ENCODE data around the gene MRPL32. TPM values are rescaled to one million over a fixed set of nuclear protein-coding genes. Genes with fewer than 3 reads are reported as not detected.

MRPL32 gene
- total RNA-seq, 1 experiment from 2014 or later, result 52.8 TPM

- no peaks in the 10 kb centered on the region for H3K27me3 ChIP-seq (ENCODE audit: control insufficient read depth, insufficient read depth, low read length)
- no peaks in the 10 kb centered on the region for H3K9me3 ChIP-seq (ENCODE audit: control insufficient read depth, insufficient read depth, low read depth, low read length)
- DNase-seq (ENCODE audit: low read depth, low spot score), result no peak
- POLR2A ChIA-PET, result interaction anchor here (0.6 kb wide), 1 partner anchor 534 kb away, joined by 4 read pairs; no protein-coding TSS in a partner anchor
- intact Hi-C loops (cut with micrococcal nuclease; ENCODE audit: unreplicated experiment) (no loop called here), in situ Hi-C loops (cut with HindIII; ENCODE audit: low pct_unique_long_range_greater_than_20kb, low sequenced_read_pairs) (no loop called here)
- H3K4me1 ChIP-seq (ENCODE audit: control insufficient read depth, insufficient read depth, low read length), result peaks cover 27% of the 10 kb centered on the region
- peaks cover 35% of the 10 kb centered on the region for H3K36me3 ChIP-seq (ENCODE audit: control insufficient read depth, insufficient read depth, low read length)
- no TSS peak for BruUV-seq (replicated peaks)
- peak overlapping the region; percentile 94 to 95 for H3K4me3 ChIP-seq (ENCODE audit: low read depth in 2 of 2, low read length in 2 of 2)
- no peak for ATAC-seq
- peak overlapping the region; percentile 97 for H3K27ac ChIP-seq (ENCODE audit: low read length)
- TF ChIP-seq TCF7L2 (IDR thresholded peaks at IDR 0.05; ENCODE audit: low read depth, low read length) (no peak), SIN3A (IDR thresholded peaks at IDR 0.05; ENCODE audit: borderline replicate concordance, insufficient read depth, low read depth, low read length) (no peak), CTCF (IDR thresholded peaks at IDR 0.05) (no peak), POLR2AphosphoS5 (IDR thresholded peaks at IDR 0.05; ENCODE audit: low read depth, low read length) (no peak)
- TF ChIP-seq, protein P1, sequence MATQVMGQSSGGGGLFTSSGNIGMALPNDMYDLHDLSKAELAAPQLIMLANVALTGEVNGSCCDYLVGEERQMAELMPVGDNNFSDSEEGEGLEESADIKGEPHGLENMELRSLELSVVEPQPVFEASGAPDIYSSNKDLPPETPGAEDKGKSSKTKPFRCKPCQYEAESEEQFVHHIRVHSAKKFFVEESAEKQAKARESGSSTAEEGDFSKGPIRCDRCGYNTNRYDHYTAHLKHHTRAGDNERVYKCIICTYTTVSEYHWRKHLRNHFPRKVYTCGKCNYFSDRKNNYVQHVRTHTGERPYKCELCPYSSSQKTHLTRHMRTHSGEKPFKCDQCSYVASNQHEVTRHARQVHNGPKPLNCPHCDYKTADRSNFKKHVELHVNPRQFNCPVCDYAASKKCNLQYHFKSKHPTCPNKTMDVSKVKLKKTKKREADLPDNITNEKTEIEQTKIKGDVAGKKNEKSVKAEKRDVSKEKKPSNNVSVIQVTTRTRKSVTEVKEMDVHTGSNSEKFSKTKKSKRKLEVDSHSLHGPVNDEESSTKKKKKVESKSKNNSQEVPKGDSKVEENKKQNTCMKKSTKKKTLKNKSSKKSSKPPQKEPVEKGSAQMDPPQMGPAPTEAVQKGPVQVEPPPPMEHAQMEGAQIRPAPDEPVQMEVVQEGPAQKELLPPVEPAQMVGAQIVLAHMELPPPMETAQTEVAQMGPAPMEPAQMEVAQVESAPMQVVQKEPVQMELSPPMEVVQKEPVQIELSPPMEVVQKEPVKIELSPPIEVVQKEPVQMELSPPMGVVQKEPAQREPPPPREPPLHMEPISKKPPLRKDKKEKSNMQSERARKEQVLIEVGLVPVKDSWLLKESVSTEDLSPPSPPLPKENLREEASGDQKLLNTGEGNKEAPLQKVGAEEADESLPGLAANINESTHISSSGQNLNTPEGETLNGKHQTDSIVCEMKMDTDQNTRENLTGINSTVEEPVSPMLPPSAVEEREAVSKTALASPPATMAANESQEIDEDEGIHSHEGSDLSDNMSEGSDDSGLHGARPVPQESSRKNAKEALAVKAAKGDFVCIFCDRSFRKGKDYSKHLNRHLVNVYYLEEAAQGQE (IDR thresholded peaks at IDR 0.05; ENCODE audit: insufficient read depth in 1 of 2, low read depth in 2 of 2, low read length in 1 of 2), result no peak
- CTCF ChIA-PET, result interaction anchor here (1.1 kb wide), 1 partner anchor 988 kb away, joined by 3 read pairs; no protein-coding TSS in a partner anchor
These were observed 1.3 kb upstream of the MRPL32 start for GRCh38 chr7:42930889-42931288.

DNA sequence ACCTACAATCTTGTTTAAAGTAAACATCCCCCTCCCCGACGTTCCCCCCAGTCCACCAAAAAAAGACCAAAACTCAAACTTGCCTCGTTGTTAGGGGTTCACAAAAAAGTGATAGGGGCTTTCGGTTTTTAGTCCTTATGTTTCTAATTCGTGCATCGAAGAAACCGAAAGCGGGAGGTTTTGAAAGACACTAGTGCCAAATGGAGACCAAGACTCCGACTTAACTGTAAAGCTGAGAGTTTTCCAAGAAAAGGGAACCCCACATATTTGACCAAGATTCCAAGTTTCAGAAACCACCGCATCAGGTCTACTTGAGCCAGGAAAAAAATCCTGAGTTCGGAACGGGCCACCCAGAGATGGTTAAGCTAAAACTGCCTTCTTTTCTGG is 736 bp upstream of the MRPL32 start:
- Histone ChIP-seq H3K4me3 (ENCODE audit: low read depth in 2 of 2, low read length in 2 of 2) (peak overlapping the region; percentile 94 to 95), H3K4me1 (ENCODE audit: control insufficient read depth, insufficient read depth, low read length) (peaks cover 27% of the 10 kb centered on the region), H3K27ac (ENCODE audit: low read length) (peak overlapping the region; percentile 97), H3K27me3 (ENCODE audit: control insufficient read depth, insufficient read depth, low read length) (no peaks in the 10 kb centered on the region), H3K36me3 (ENCODE audit: control insufficient read depth, insufficient read depth, low read length) (peaks cover 35% of the 10 kb centered on the region), H3K9me3 (ENCODE audit: control insufficient read depth, insufficient read depth, low read depth, low read length) (no peaks in the 10 kb centered on the region)
- intact Hi-C loops (cut with micrococcal nuclease; ENCODE audit: unreplicated experiment), result no loop called here
- TF ChIP-seq TCF7L2 (IDR thresholded peaks at IDR 0.05; ENCODE audit: low read depth, low read length), result no peak
- DNase-seq (ENCODE audit: low read depth, low spot score) (no peak), ATAC-seq (no peak)
- POLR2A ChIA-PET, result interaction anchor here (0.6 kb wide), 2 partner anchors 325 to 533 kb away, joined by 4 to 7 read pairs; no protein-coding TSS in a partner anchor
- in situ Hi-C loops (cut with HindIII; ENCODE audit: low pct_unique_long_range_greater_than_20kb, low sequenced_read_pairs), result no loop called here
- CTCF ChIA-PET, result interaction anchor here (1.0 to 1.5 kb wide), 2 partner anchors 547 to 991 kb away, joined by 3 to 5 read pairs; no protein-coding TSS in a partner anchor
- no TSS peak for BruUV-seq (replicated peaks)
